ENCODE results near the gene HIGD1A. TPM values are rescaled to one million over a fixed set of nuclear protein-coding genes. Genes with fewer than 3 reads are reported as not detected.
A peak's percentile ranks its signal among the peaks of the same experiment; 100 is the strongest.

The HIGD1A gene
- total and polyA plus RNA-seq, 9 of the 15 experiments (the other 6 are each of a cell fraction or from before 2014, with no cell fraction given), result 165 to 1,185 (median 333) TPM

- TF ChIP-seq UBTF (IDR thresholded peaks at IDR 0.05; ENCODE audit: borderline replicate concordance in 1 of 2, low read depth in 2 of 2, low read length in 2 of 2) (no peak), RAD21 (CRISPR knock-in tag; conservative IDR thresholded peaks at IDR 0.05 in 1 of 2, IDR thresholded peaks at IDR 0.05 in 1 of 2) (peak; percentile 89 to 93), HIVEP1 (CRISPR knock-in tag; IDR thresholded peaks at IDR 0.05) (no peak), LCOR (CRISPR knock-in tag; IDR thresholded peaks at IDR 0.05) (peak; percentile 91; the same call in 1 of the 2 replicates), HNRNPH1 (optimal IDR thresholded peaks at IDR 0.05; ENCODE audit: low read depth, low read length) (no peak), ZNF668 (CRISPR knock-in tag; IDR thresholded peaks at IDR 0.05) (no peak)
Measured at GRCh38 chr3:42830437-42831320, 26.4 kb upstream of the HIGD1A start (continued).
